GM23338 (cell line): Measurements from ENCODE around the gene SP140L. TPM values are rescaled to one million over a fixed set of nuclear protein-coding genes. Genes with fewer than 3 reads are reported as not detected.

Source experiments
- CTCF ChIP-seq, 2 experiments: fragments of 200-600 bp in 1 of 2; sonication (generic) in 1 of 2; conservative IDR thresholded peaks; 2 replicates each; pipeline versions ENCODE4 v1.5.1 to v1.6.1; 2016 to 2017; ENCODE audit warnings: antibody characterized with exemption in 2 of 2, low read depth in 2 of 2, mild to moderate bottlenecking in 2 of 2, moderate library complexity in 1 of 2
- ETS1 ChIP-seq: IDR thresholded peaks from 2 replicates; pipeline ENCODE4 v1.6.1; 2016; ENCODE audit warnings: antibody characterized with exemption
- EZH2 ChIP-seq: fragments of 200-600 bp; sonication (generic); IDR thresholded peaks from one replicate; pipeline ENCODE4 v1.8.0; 2017; ENCODE audit warnings: antibody characterized with exemption, mild to moderate bottlenecking, low read depth; ENCODE audit not compliant: unreplicated experiment
- NANOG ChIP-seq: IDR thresholded peaks from 2 replicates; pipeline ENCODE4 v1.6.1; 2016; ENCODE audit warnings: antibody characterized with exemption, borderline replicate concordance
- POLR2AphosphoS5 ChIP-seq: IDR thresholded peaks from 2 replicates; pipeline ENCODE4 v1.6.1; 2016; ENCODE audit warnings: antibody characterized with exemption, low read depth
- REST ChIP-seq: IDR thresholded peaks from one replicate; pipeline ENCODE4 v1.6.1; 2018; ENCODE audit warnings: antibody characterized with exemption; ENCODE audit not compliant: unreplicated experiment
- ZNF331 ChIP-seq: fragments of 250-450 bp; sonication (Bioruptor Pico); IDR thresholded peaks from 2 replicates; pipeline ENCODE4 v1.5.0; 2020; ENCODE audit warnings: low read depth, mild to moderate bottlenecking, moderate library complexity
- ZNF462 ChIP-seq: fragments of 250-450 bp; sonication (Bioruptor Pico); IDR thresholded peaks from 2 replicates; pipeline ENCODE4 v1.5.0; 2020; ENCODE audit warnings: mild to moderate bottlenecking, moderate library complexity
- polyA plus RNA-seq: library from polyadenylated mRNA; unstranded; fragments of >200 nt; fragmentation: Nextera tagmentation; extraction: Ambion mirVana; gene quantifications from 2 replicates; pipeline ENCODE4 v1.2.1, GENCODE V29; 2016
- total RNA-seq: library from RNA; depleted of rRNA; stranded (reverse); fragments of >200 nt; shearing (Covaris generic); gene quantifications from 2 replicates; pipeline ENCODE4 v1.2.3, GENCODE V29; 2014

SP140L gene
- total and polyA plus RNA-seq, 2 experiments from 2014 or later: 1.3 to 1.7 TPM

GRCh38 chr2:230441227-230441897 is 114.4 kb downstream of the SP140L start (continued):
- TF ChIP-seq ZNF462 (CRISPR knock-in tag) (no peak), ETS1 (no peak), CTCF (conservative IDR thresholded peaks at IDR 0.05; ENCODE audit: low read depth in 2 of 2) (no peak), ZNF331 (CRISPR knock-in tag) (no peak), EZH2 (no peak), NANOG (no peak), REST (no peak), POLR2AphosphoS5 (no peak)
